Activated CD4-positive, alpha-beta T cell treated with anti-CD3 and anti-CD28 coated beads for 24 hours (primary cell): ENCODE data around the gene SAYSD1.
A peak's percentile ranks its signal among the peaks of the same experiment; 100 is the strongest.

Experiments used
- DNase-seq, 2 donors: peaks; one replicate each; pipeline ENCODE4 v3.0.0-alpha.2; 2020; ENCODE audit warnings: low read depth in 2 of 2

The SAYSD1 gene

DNA sequence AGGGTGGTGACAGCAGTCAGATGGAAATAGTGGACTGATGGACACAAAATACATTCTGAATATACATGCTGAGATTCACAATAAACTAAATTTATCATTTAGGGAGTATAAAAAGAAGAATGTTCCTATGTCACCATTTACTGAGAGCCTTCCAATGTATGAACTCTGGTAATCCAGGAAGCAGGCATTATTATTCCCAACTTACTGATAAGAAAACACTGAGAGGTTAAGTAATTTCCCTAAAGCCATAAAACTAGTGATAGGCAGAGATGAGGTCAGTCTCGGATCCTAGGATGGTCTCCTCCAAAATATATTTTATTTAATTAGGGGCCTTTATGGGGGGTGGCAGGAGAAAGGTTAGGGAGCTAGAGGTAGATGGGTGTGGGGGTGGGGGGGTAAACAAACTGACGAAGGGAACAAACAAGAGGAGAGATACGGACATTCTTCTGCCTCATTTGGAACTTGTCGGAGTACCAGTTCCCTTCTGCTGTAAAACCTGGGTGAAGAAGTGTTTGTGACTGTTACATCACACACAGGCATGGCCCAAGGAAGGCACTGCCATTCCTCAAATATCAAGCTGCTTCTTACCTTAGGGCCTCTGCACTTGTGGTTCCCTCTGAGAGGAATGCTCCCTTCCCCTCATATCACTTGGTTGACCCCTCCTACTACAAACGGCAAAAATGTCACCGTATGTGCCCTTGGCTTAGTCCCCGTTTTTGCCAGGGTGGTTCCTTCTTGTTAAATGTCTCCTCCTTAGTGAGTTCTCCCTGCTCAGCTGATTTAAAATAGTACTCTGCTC is 6.7 kb downstream of the SAYSD1 start:
- DNase-seq: no peak

DNA sequence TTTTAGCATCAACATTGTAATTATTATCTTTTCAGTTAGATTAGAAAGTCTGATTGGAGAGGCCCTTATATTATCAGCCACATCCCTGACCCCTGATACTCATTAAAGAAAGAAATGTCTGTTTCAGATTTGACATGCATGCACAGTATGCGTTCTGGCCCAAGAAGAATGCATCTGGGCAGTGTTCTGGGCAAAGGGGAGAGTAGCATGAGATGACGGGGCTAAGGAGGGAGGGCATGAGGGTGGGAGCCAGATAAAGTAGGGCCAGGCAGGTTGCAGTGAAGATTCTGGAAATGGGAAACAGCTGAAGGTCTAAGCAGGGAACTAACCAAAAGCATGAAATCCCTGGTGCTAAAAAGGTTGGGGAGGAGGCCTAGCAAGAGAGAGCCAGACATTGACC is 7.3 kb downstream of the SAYSD1 start:
- no peak for DNase-seq

DNA sequence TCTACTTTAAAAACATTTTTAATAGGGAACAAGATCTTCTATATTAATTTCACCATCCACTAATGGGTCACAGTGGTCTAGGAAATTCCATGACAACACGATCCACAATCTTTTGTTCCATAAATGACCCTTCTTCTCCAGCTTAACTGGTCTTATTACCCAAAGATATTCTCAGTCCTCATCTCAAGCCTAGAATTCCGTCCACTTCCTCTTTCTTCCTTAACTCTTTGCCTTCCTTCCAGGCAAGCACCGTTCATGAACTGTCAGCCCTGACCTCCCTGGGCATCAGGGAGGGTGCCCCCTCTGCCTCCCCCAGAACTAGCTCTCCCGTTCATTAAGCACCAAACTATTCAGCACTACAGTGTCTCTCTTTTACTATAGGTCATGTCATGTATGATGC is 8.0 kb downstream of the SAYSD1 start:
- DNase-seq: no peak

DNA sequence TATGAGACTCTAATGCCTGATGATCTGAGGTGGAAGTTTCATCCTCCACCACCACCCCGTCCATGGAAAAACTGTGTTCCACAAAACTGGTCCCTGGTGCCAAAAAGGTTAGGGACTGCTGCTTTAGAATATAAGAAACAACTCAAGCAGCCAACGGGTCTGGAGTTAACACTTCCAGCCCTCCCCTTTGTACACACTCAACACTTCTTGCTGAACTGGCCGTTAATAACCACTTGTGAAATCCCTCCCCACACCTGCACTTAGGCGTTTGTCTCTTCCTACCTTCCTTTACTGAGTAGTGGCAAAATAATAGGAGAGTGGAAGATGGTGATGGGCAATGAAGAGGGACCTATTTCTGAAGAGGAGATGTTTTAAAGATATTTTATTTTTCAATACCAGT is 10.5 kb downstream of the SAYSD1 start:
- DNase-seq: no peak

DNA sequence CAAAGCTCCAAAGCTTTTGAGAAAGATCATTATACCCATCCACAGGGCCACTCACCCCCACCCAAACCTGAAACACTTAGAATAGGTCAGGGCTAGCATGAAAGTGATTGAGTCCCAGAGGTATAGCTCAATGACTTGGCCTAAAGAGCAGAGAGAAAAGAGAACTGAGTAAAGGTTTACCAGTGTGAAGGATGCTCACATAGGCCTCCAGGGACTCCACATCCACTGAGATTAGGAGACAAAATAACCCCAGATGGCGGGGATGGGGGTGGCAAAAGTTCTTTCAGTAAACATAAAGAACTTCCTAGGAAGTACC is 12.2 kb downstream of the SAYSD1 start:
- DNase-seq: no peak

DNA sequence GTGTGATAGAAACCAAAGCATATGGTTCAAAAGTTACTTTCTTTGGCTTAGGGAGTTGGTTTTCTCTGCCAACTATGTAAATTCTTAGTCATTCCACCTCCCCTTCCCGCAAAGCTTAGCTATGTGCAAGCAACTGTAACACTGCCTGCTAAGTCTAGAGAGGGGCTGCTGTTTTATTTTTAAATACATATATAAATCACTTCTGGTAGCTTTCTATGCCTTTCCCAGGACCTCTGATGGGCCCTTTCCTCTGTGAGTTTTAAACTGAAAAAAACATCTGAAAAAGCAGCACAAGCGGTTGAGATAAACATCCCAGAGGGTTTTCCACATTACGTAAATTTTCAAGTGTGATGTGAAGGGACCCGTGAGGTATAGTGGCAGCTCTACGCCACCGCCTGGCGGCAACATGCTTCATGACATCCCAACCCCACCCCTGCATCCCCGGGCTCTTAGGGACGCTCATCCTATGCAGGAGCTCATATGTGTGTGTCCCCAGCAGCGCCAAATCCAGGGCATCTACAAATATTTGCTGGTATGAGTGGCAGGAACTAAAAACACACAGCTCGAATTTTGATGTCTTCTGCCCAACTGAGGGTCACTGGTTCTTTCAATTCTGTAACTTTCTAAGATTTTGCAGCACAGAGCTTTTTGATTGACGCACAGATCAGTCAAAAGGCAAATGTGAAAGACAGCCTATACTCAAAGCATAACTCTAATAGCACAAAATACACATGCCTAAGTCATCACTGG is 12.7 kb downstream of the SAYSD1 start:
- no peak for DNase-seq

DNA sequence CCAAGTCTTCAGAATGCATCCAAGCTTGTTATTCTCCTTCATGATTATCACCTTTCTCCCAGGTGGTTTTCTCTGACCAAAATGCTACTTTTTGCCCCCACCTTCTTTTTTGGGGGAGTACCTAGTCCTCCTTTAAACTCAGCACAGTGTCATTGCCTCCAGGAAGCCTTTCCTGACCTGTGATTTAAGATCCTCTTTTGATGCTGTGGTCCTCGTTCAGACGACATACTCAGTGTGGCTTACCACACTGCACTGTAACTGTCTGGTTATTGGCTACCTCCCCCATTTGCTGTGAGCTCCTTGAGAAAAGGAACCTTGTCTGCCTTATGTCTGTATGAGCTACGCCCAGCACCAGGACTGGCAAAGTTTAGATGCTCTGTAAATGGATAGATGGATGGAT is 14.6 kb downstream of the SAYSD1 start:
- no peak for DNase-seq

DNA sequence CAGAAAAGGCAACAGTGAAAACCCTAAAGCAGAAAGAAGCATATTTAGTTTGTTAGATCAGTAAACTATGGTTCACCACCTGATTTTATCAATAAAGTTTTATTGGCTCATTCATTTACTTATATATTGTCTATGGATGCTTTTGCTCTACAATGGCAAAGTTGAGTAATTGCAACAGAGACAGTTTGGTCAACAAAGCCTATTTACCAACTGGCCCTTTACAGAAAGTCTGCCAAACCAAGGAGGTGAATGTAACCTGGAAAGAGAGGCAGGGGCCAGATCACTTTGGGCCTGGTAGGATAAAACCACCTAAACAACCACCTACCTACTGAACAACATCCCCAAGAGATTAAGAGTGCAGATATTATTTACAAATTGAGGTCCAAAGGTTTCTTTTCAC is 19.4 kb downstream of the SAYSD1 start:
- DNase-seq: no peak

DNA sequence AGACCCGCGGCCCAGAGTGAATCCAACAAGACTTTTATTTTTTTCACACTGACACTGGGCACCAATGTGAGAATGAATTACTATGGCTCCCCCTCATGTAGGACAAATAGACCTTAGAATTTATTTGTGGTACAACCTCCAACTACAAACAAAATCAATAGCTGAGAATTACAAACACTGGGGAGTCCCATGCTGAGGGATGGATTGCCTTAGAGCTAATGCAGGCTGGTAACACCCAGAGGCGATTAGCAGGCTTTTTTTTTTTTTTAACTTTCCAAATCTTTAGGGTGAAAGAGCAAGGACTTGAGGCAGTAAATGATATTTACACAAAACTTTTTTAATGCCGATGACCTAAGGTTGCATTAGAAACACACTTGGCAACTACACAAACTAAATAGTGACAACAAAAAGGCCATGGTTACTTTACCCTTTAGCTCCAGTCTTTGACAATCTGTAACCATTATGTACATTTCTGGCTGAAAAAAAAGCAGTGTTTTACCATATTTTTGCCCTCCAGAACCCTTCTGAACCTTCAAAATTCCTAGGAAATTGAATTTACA is 21.8 kb downstream of the SAYSD1 start:
- DNase-seq: no peak

DNA sequence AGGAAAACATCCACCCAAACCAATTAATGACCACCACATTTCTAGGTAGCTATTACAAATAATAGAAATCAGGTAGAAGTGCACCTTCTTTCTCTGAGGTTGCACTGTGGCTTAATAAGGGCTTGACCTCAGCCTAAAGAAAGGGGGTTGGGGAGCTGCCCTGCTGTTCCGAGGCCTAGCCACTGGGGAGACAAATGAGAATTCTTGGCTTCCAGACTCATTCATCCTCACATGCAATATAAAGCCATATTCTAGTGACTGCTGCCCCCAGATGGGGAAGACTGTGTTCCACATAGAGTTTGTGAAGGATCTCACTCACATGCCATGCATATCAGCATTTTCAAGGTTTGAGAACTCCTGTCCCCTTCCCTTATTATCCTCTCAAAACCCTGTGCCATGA is 22.9 kb downstream of the SAYSD1 start:
- DNase-seq: no peak

DNA sequence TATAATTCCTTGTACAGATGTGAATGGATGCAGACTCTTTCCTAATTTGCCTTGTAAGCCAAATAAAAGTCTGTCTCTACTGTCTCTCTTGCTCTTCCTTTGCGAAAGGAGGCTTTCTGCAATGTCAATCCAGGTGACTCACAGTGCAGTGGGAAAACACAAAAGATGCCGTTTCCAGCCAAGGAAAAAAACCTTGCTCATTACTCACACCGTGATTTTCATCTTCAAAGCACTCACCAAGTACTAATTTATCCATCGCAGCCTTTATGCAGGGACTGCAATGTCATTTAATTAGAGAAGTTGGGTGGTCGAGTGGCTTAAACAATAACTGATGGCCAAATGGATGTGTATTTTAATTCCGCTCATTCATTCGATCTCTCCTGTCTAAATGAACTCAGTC is 23.8 kb downstream of the SAYSD1 start:
- DNase-seq: no peak

DNA sequence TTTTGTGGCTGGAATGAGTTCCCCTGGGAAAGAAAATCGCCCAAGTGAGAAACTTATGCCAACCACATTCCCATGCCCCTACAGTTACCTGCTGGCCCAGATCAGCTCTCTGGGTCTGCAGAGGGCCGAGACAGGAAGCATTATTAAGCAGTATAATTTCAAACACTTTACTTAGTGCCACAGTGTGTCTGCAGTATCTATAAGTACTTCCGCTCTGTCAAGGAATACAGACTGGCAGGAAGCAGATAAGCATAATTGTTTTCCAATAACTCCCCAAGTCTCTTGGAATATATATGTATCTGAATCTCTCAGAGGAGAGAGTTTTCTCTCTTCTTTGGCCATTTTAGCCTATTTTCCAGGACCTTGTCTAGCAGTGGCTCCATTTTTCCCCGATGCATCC is 24.9 kb downstream of the SAYSD1 start:
- DNase-seq: no peak

DNA sequence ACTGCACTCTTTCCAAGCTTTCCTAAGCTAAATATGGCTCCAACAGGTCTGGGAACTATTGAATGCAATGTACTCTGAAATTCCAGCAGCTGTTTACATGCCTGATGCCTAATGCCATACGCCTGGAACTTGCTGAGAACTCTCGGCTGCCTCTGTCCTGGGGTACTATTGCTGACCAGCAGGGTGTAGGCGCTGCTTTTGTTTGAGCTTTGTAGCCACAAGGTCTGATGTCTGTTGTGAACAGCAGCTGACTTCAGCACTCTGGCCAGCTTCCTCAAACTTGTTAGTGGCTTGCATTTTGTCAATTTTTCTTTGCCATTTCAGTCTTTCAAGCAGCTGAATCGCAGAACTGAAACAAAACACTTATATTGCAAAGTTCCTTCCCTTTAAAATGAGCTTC is 26.7 kb downstream of the SAYSD1 start:
- no peak for DNase-seq

DNA sequence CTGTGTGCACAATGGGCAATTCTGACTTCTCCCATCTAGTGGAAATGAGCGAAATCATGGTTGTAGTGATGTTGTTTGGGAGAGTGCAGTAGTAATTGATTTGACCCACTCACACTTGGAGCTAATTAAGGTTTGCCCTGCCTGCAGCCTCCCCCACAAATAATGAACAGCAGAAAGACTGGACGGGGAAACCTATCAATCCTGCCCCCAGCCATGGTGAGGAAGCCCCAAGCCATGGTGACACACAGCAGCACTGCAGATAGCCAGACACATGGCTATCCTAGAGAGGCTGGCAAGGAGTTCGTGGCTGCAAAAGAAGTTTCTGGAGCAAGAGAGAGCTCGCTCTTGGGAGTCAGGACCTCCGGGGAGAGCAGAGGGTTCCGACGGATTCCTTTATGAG is 27.8 kb downstream of the SAYSD1 start:
- no peak for DNase-seq

DNA sequence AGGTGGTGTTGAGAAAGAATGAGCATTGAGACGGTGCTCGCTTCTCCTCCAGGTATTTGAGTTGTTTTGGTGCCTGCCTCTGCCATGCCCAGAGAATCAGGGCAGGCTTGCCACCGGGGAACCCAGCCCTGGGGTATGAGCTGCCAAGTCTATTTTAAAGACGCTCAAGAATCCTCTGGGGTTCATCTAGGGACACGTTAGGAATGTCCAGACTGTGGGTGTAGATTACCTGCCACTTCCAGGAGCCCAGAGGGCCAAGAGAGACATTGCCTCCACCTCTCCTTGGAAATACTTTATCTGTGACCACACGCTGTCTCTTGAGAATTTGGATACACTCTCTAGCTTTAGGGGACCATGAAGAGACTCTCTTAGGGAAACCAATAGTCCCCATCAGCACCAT is 28.3 kb downstream of the SAYSD1 start:
- no peak for DNase-seq

DNA sequence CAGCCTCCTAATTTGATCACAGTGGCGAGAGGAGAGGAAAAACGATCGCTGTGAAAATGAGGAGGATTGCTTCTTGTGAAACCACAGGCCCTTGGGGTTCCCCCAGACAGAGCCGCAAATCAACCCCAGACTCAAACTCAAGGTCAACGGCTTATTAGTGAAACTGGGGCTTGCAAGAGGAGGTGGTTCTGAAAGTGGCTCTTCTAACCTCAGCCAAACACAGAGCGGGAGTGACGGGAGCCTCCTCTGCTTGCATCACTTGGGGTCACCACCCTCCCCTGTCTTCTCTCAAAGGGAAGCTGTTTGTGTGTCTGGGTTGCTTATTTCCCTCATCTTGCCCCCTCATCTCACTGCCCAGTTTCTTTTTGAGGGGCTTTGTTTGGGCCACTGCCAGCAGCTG is 28.7 kb downstream of the SAYSD1 start:
- peak in 1 of 2 donors; percentile 10 for DNase-seq

DNA sequence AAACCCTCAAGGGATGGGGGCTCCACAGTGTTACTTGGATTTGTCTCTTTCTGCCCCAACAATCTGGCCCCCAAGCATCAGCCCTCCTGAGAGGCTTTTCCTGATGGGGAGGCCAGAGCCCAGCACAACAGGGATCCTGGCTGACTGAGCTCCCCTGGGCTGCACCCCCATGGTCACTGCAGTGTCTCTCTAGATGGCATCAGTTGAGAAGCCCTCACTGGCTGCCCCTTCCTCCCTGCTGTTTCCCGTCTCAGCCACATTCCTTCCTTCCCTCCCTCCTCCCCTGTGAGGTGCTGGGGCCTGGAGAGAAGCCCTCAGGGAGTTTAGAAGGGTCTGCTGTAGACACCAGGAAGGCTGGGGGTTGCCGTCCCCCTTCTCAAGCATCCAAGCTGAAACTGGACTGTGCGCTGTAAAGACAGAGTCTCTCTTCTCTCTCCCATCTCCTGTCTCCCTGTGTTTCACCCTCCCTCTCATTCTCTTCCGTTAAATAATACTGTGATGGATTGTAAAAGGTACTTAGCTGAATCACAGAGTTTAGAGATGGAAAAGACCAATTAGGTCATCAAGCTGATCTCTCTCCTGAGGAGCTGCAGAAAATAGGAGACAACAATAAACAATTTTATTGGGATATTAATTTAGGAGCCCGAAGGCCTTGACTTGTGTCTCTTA is 29.7 kb downstream of the SAYSD1 start:
- DNase-seq: no peak

DNA sequence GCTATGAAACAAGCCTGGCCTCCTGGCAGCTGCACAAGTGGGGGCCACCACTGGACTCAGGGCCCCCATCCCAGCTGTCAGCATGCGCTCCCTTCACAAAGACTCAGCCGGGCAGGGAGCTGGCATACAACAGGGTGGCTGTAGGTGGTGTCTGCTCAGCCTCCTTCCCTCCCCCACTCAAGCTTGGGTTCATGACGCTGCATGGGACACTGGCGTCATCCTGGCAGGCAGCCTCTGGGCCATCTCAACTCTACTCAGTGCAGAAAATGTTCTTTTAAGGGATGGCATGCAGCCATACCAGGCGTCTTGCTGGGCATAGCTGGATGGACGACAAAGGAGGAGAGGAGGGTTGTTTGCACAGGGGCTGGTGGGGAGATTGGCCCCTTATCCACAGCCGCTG is 30.5 kb downstream of the SAYSD1 start:
- no peak for DNase-seq

DNA sequence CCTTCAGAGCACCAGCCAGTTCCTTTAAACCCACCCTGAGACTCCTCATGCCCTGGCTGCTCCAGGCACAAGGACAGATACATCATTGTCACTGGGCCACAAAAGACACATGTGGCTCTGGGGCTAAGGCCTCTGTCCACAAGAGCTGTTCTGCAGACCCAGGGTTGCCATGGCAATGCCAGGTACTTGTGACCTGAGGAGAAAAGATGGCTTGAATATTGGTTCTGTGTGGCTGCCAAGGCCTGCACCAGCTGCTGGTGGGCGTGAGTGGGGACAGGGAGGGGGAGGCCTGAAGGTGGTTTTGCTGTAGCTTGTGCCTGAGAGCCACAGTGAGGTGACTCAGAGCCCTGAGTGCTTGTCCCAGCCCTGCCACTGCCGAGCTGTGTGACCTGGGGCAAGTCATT is 31.8 kb downstream of the SAYSD1 start:
- DNase-seq: no peak

DNA sequence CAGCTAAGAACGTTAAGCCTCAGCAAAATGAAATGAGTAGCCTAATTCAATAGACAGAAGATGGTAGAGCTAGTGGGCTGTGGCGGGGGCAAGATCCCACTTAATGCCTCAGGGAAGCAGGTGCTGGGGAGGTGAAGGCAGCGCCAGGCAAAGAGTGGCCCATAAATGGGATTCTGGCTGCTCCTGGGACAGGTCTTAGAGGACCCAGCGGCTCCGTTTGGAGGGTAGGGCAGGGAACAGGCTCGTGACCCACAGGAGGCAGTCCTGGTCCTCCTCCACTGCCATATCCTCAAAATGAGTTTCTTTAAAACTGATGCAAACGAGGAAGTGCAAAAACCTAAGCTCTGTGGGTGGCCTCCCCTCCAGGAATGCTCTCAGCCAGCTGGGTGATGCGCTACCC is 32.7 kb downstream of the SAYSD1 start:
- no peak for DNase-seq

DNA sequence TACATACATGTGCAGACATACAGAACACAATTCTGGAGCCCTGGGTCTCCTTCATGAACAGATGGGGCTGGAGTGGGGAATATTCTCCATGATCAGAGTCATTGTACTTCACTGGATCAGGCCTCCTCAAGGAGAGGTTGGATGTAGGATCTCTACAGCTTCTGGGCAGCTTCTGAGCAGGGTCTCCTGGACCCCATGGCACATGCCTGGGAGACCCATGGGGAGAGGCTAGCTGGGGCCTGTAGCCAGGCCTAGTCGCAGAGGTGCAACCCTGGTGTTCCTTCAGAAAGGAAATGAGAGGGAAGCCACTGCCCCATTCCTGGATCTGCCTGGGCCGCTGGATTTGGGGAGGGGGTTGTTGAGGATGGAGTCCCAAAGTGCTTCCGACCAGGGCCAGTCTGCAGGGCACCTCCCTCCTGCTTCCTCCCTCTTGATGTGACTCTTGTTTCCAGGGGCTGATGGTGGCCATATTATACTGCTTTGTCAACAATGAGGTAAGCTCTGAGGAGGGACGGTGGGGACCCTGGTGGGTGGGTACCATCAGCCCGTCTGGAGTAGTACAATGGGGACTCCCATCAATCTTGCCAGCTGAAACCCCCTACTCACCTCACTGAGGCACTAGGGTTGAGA is 34.6 kb downstream of the SAYSD1 start:
- no peak for DNase-seq
